ENCODE measurements around the gene KANK4.
"Not testable (repeated sequence)": the region's sequence is repeated elsewhere in the genome, so short reads cannot be mapped to it uniquely, and the experiment has no call there.

The KANK4 gene

GRCh38 chr1:62271134-62271533 is 48.1 kb downstream of the KANK4 start:
- DNase-seq = no peak

GRCh38 chr1:62269851-62270495 is 49.3 kb downstream of the KANK4 start:
- DNase-seq = peak; percentile 36 to 66

GRCh38 chr1:62269439-62269838 is 49.8 kb downstream of the KANK4 start:
- DNase-seq = no peak

- no peak for DNase-seq
These were observed 50.9 kb downstream of the KANK4 start for GRCh38 chr1:62268315-62268714.

GRCh38 chr1:62265956-62266935 is 53.0 kb downstream of the KANK4 start:
- peak; percentile 57 to 80 for DNase-seq

- DNase-seq = no peak
These were observed 55.4 kb downstream of the KANK4 start for GRCh38 chr1:62263814-62264353.

- DNase-seq = peak; percentile 21 to 75
These were observed 56.0 kb downstream of the KANK4 start for GRCh38 chr1:62263006-62263813.

GRCh38 chr1:62260688-62261087 is 58.5 kb downstream of the KANK4 start:
- no peak for DNase-seq

- DNase-seq = no peak
These were observed 59.7 kb downstream of the KANK4 start for GRCh38 chr1:62259551-62259950.

GRCh38 chr1:62250126-62250726 is 69.0 kb downstream of the KANK4 start:
- no peak for DNase-seq

GRCh38 chr1:62247391-62248168 is 71.7 kb downstream of the KANK4 start:
- DNase-seq = no peak

GRCh38 chr1:62245201-62245600 is 74.0 kb downstream of the KANK4 start:
- DNase-seq = no peak

- DNase-seq = not testable (repeated sequence)
These were observed 74.9 kb downstream of the KANK4 start for GRCh38 chr1:62244380-62244779.

- no peak for DNase-seq
These were observed 77.7 kb downstream of the KANK4 start for GRCh38 chr1:62241371-62242131.

GRCh38 chr1:62240651-62241370 is 78.4 kb downstream of the KANK4 start:
- DNase-seq = no peak

- DNase-seq = not testable (repeated sequence)
These were observed 79.4 kb downstream of the KANK4 start for GRCh38 chr1:62239652-62240403.

- no peak for DNase-seq
These were observed 80.7 kb downstream of the KANK4 start for GRCh38 chr1:62238507-62238906.

- no peak for DNase-seq
These were observed 81.3 kb downstream of the KANK4 start for GRCh38 chr1:62237950-62238374.

GRCh38 chr1:62237361-62237760 is 81.9 kb downstream of the KANK4 start:
- no peak for DNase-seq
